IMR-90 (cell line): ENCODE measurements around the gene SLC26A1. TPM values are rescaled to one million over a fixed set of nuclear protein-coding genes. Genes with fewer than 3 reads are reported as not detected.

Experiments used
- ATAC-seq: fragments of 200-7000 bp; cut with Tn5 transposase; 2 replicates; pipeline ENCODE4 v1.9.1; 2020; ENCODE audit warnings: low read depth, mild to moderate bottlenecking, moderate library complexity
- BruUV-seq: library from RNA; stranded (reverse); fragments of 400-500 nt; replicated peaks from 2 replicates; lab custom pipeline; 2021; lab: Mats Ljungman, UMichigan
- CTCF ChIA-PET: fragments of 300-600 bp; formaldehyde crosslinking; extraction: SDS; loops from one replicate; lab custom pipeline; 2021; ENCODE audit warnings: antibody characterized with exemption; lab: Yijun Ruan, JAX
- POLR2A ChIA-PET: fragments of 300-600 bp; sonication (Branson Sonifier 250); formaldehyde crosslinking; loops from one replicate; lab custom pipeline; 2022; ENCODE audit warnings: antibody characterized with exemption; ENCODE audit not compliant: unreplicated experiment; lab: Charles Lee
- DNase-seq: peaks from one replicate; pipeline ENCODE4 v3.0.0; 2013
- H2AFZ ChIP-seq: replicated peaks from 2 replicates; pipeline ENCODE3; 2013; ENCODE audit warnings: low read length, mild to moderate bottlenecking; ENCODE audit not compliant: poor library complexity
- H2AK5ac ChIP-seq: 2 replicates; pipeline ENCODE4 v1.6.1; 2013; ENCODE audit warnings: low read depth, low read length, inconsistent platforms
- H2AK9ac ChIP-seq: replicated peaks from 2 replicates; pipeline ENCODE3; 2013; ENCODE audit warnings: mild to moderate bottlenecking, low read depth, low read length, moderate library complexity; ENCODE audit not compliant: poor library complexity
- H2BK120ac ChIP-seq: 2 replicates; pipeline ENCODE4 v1.6.1; 2013; ENCODE audit warnings: low read depth, low read length, inconsistent platforms
- H2BK15ac ChIP-seq: 3 replicates; pipeline ENCODE4 v1.6.1; 2013; ENCODE audit warnings: low read depth, low read length, inconsistent platforms
- H2BK20ac ChIP-seq: 2 replicates; pipeline ENCODE4 v1.6.1; 2013; ENCODE audit warnings: low read depth, mild to moderate bottlenecking, inconsistent platforms, low read length, moderate library complexity
- H2BK5ac ChIP-seq: 2 replicates; pipeline ENCODE4 v1.6.1; 2013; ENCODE audit warnings: mild to moderate bottlenecking, low read depth, low read length, inconsistent platforms; ENCODE audit not compliant: poor library complexity, severe bottlenecking
- H3K14ac ChIP-seq: replicated peaks from 2 replicates; pipeline ENCODE4 v1.6.1; 2013; ENCODE audit warnings: low read depth, low read length, inconsistent platforms
- H3K18ac ChIP-seq: 2 replicates; pipeline ENCODE4 v1.6.1; 2013; ENCODE audit warnings: low read depth, low read length, control low read depth
- H3K23ac ChIP-seq: 2 replicates; pipeline ENCODE4 v1.6.1; 2013; ENCODE audit warnings: low read depth, low read length, inconsistent platforms
- H3K27ac ChIP-seq: 2 replicates; pipeline ENCODE4 v1.5.1; 2013; ENCODE audit warnings: mild to moderate bottlenecking, control low read depth, low read length; ENCODE audit not compliant: insufficient read depth
- H3K27me3 ChIP-seq: 2 replicates; pipeline ENCODE4 v1.6.1; 2013; ENCODE audit warnings: low read length; ENCODE audit not compliant: control insufficient read depth, insufficient read depth
- H3K36me3 ChIP-seq: 2 replicates; pipeline ENCODE4 v1.6.1; 2013; ENCODE audit warnings: low read length, mixed read lengths; ENCODE audit not compliant: control insufficient read depth, insufficient read depth
- H3K4ac ChIP-seq: 2 replicates; pipeline ENCODE4 v1.6.1; 2013; ENCODE audit warnings: low read depth, low read length, inconsistent platforms
- H3K4me1 ChIP-seq: 2 replicates; pipeline ENCODE4 v1.6.1; 2013; ENCODE audit warnings: low read length, mixed read lengths; ENCODE audit not compliant: control insufficient read depth, insufficient read depth
- H3K4me2 ChIP-seq: 2 replicates; pipeline ENCODE4 v1.6.1; 2013; ENCODE audit warnings: low read depth, mild to moderate bottlenecking, control low read depth, low read length, moderate library complexity
- H3K4me3 ChIP-seq: 2 replicates; pipeline ENCODE4 v1.5.1; 2013; ENCODE audit warnings: low read depth, mild to moderate bottlenecking, control low read depth, low read length, moderate library complexity; ENCODE audit not compliant: insufficient read depth
- H3K56ac ChIP-seq: 2 replicates; pipeline ENCODE4 v1.6.1; 2013; ENCODE audit warnings: low read length, inconsistent platforms; ENCODE audit not compliant: insufficient read depth; ENCODE audit errors: extremely low read depth
- H3K79me1 ChIP-seq, 2 experiments: 2 replicates each; pipeline ENCODE4 v1.6.1; 2013; ENCODE audit warnings: low read length in 2 of 2, inconsistent platforms in 1 of 2, low read depth in 1 of 2
- H3K9ac ChIP-seq: 2 replicates; pipeline ENCODE4 v1.6.1; 2013; ENCODE audit warnings: low read depth, low read length, control low read depth
- H3K9me1 ChIP-seq: 2 replicates; pipeline ENCODE4 v1.6.1; 2013; ENCODE audit warnings: low read length, inconsistent platforms; ENCODE audit not compliant: insufficient read depth
- H3K9me3 ChIP-seq: 2 replicates; pipeline ENCODE4 v1.6.1; 2013; ENCODE audit warnings: low read length; ENCODE audit not compliant: control insufficient read depth, insufficient read depth
- H4K20me1 ChIP-seq: 2 replicates; pipeline ENCODE4 v1.6.1; 2013; ENCODE audit warnings: low read length, inconsistent platforms; ENCODE audit not compliant: insufficient read depth
- H4K5ac ChIP-seq: 2 replicates; pipeline ENCODE4 v1.6.1; 2013; ENCODE audit warnings: mild to moderate bottlenecking, low read depth, low read length, control low read depth
- H4K8ac ChIP-seq, 2 experiments: 2 replicates each; pipeline ENCODE4 v1.6.1; 2013; ENCODE audit warnings: low read depth in 2 of 2, low read length in 2 of 2, control low read depth in 1 of 2, inconsistent platforms in 1 of 2
- H4K91ac ChIP-seq: 2 replicates; pipeline ENCODE4 v1.6.1; 2013; ENCODE audit warnings: low read depth, low read length, inconsistent platforms; ENCODE audit not compliant: insufficient read depth
- CHD1 ChIP-seq: IDR thresholded peaks from 2 replicates; pipeline ENCODE4 v1.6.1; 2012; ENCODE audit warnings: low read depth, low read length, improper control_type of control experiment
- CTCF ChIP-seq: conservative IDR thresholded peaks from 2 replicates; pipeline ENCODE4 v1.5.1; 2012; ENCODE audit warnings: mild to moderate bottlenecking, low read depth, low read length, improper control_type of control experiment
- ELK1 ChIP-seq: fragments of 150-350 bp; IDR thresholded peaks from 2 replicates; pipeline ENCODE4 v1.6.1; 2016; ENCODE audit warnings: low read depth, mild to moderate bottlenecking, low read length, moderate library complexity, borderline replicate concordance
- FOS ChIP-seq: fragments of 150-350 bp; IDR thresholded peaks from 2 replicates; pipeline ENCODE4 v1.6.1; 2016; ENCODE audit warnings: low read depth, low read length
- MAFK ChIP-seq: IDR thresholded peaks from 2 replicates; pipeline ENCODE4 v1.6.1; 2012; ENCODE audit warnings: low read depth, low read length, improper control_type of control experiment
- RAD21 ChIP-seq: IDR thresholded peaks from 2 replicates; pipeline ENCODE4 v1.6.1; 2012; ENCODE audit warnings: low read length, improper control_type of control experiment
- RCOR1 ChIP-seq: IDR thresholded peaks from 2 replicates; pipeline ENCODE4 v1.6.1; 2012; ENCODE audit warnings: mild to moderate bottlenecking, low read length, improper control_type of control experiment; ENCODE audit not compliant: insufficient replicate concordance
- SMC3 ChIP-seq: fragments of 150-350 bp; IDR thresholded peaks from 2 replicates; pipeline ENCODE4 v1.6.1; 2016; ENCODE audit warnings: low read depth, mild to moderate bottlenecking, antibody characterized with exemption, low read length, moderate library complexity
- WGBS, 2 experiments: methylation state at CpG; one replicate each; pipeline versions ENCODE4 v1.1.5 to v1.1.7; 2013; ENCODE audit warnings: missing lambda C conversion rate in 2 of 2; ENCODE audit not compliant: insufficient read length in 1 of 2; ENCODE audit errors: extremely low coverage in 2 of 2; 5-methylcytosine and 5-hydroxymethylcytosine counted together
- dilution Hi-C: fragments of 300-500 bp; cut with HindIII; formaldehyde crosslinking; loops from one replicate; pipeline ENCODE4 v1.14.3; 2018; ENCODE audit warnings: low sequenced_read_pairs; ENCODE audit not compliant: unreplicated experiment
- in situ Hi-C: fragments of 300-500 bp; cut with MboI; formaldehyde crosslinking; loops from 3 replicates; pipeline ENCODE4 v1.14.3; 2019; ENCODE audit warnings: low sequenced_read_pairs, inconsistent platforms, mixed read lengths
- intact Hi-C: fragments of 100-400 bp; cut with micrococcal nuclease; formaldehyde crosslinking; loops from 2 replicates; pipeline ENCODE4 v1.10.0; 2022
- polyA plus RNA-seq, 3 experiments: library from polyadenylated mRNA; depleted of rRNA; stranded (reverse); fragments of >200 nt; gene quantifications; 2 replicates each; pipeline ENCODE4 v1.2.3, GENCODE V29; 2012; ENCODE audit warnings: low replicate concordance in 1 of 3
- total RNA-seq: library from RNA; depleted of rRNA; stranded (reverse); fragments of >200 nt; gene quantifications from 2 replicates; pipeline ENCODE4 v1.2.3, GENCODE V29; 2012

Gene SLC26A1
- total and polyA plus RNA-seq, 2 of the 4 experiments (the other 2 are of a cell fraction) = 0.09 TPM; not detected in 1

- no peak for TF ChIP-seq SMC3
- TF ChIP-seq CHD1 = no peak
Measured at GRCh38 chr4:1013225-1014073, 20.2 kb upstream of the SLC26A1 start (continued).

GRCh38 chr4:1012034-1012739 is 19.0 kb upstream of the SLC26A1 start:
- Histone ChIP-seq H3K4ac (no peak overlapping the region), H2BK120ac (no peak overlapping the region), H2AK5ac (no peak overlapping the region), H2BK5ac (no peak overlapping the region), H2BK15ac (no peak overlapping the region), H3K9me1 (peaks cover 4% of the 10 kb centered on the region; the same call in 1 of the 2 replicates), H4K8ac (no peak overlapping the region), H3K4me3 (peak overlapping the region; percentile 50), H3K14ac (no peak overlapping the region), H3K23ac (no peak overlapping the region; the same call in 1 of the 2 replicates), H2AFZ (peak overlapping the region; percentile 89), H2AK9ac (peak overlapping the region; percentile 87), H3K9me3 (no peaks in the 10 kb centered on the region), H3K79me1 (peaks cover 0 to 4% of the 10 kb centered on the region in 2 experiments; a peak in 1 of 4 replicates), H3K4me2 (peak overlapping the region; percentile 71), H3K27me3 (peaks cover 14% of the 10 kb centered on the region), H4K5ac (no peak overlapping the region), H3K56ac (no peak overlapping the region), H3K36me3 (peaks cover 5% of the 10 kb centered on the region; the same call in 1 of the 2 replicates), H4K91ac (no peak overlapping the region), H2BK20ac (no peak overlapping the region), H3K18ac (no peak overlapping the region), H3K9ac (peak overlapping the region; percentile 72), H3K4me1 (peaks cover 13% of the 10 kb centered on the region), H3K27ac (no peak overlapping the region; the same call in 1 of the 2 replicates), H4K20me1 (peaks cover 30% of the 10 kb centered on the region)
- dilution Hi-C loops (no loop called here), in situ Hi-C loops (no loop called here), intact Hi-C loops (loop anchor here (5.0 kb wide), 2 partner anchors 120 to 335 kb away; partner anchors contain the start of gene UVSSA)
- DNase-seq (no peak), ATAC-seq (peak; percentile 1; the same call in 1 of the 2 replicates)
- ChIA-PET POLR2A (no interaction called here), CTCF (no interaction called here)
- TF ChIP-seq CTCF (no peak), RAD21 (no peak), FOS (no peak), SMC3 (no peak), ELK1 (no peak), MAFK (no peak), RCOR1 (no peak)
- BruUV-seq = no TSS peak
- WGBS, 2 experiments = 1% methylated on average over 13 of the region's 69 CpGs; no CpG with 5 or more reads in 1 of the 2 experiments
